Thyroid gland (tissue), 4 donors: ENCODE data around the gene MAP2K4. TPM values are rescaled to one million over a fixed set of nuclear protein-coding genes. Genes with fewer than 3 reads are reported as not detected.

Experiments
- DNase-seq, 2 donors: peaks; one replicate each; pipeline ENCODE4 v3.0.0-alpha.2; 2019
- H3K27ac ChIP-seq, 3 donors: fragments of 200-600 bp; sonication (generic); 1 replicate in 2 of 3; 2 replicates in 1 of 3; pipeline ENCODE4 v1.5.1; 2016 to 2019; ENCODE audit warnings: mild to moderate bottlenecking in 1 of 3, moderate library complexity in 1 of 3
- H3K27me3 ChIP-seq: fragments of 200-600 bp; sonication (generic); one replicate; pipeline ENCODE4 v1.5.1; 2019
- H3K36me3 ChIP-seq, 2 donors: fragments of 200-600 bp; sonication (generic); one replicate each; pipeline ENCODE4 v1.5.1; 2016 to 2019
- H3K4me1 ChIP-seq, 2 donors: fragments of 200-600 bp; sonication (generic); one replicate each; pipeline ENCODE4 v1.5.1; 2017 to 2019
- H3K4me3 ChIP-seq, 3 donors: fragments of 200-600 bp; sonication (generic); replicated peaks in 1 of 3; 1 replicate in 2 of 3; 2 replicates in 1 of 3; pipeline ENCODE4 v1.5.1; 2016; ENCODE audit warnings: mild to moderate bottlenecking in 1 of 3
- H3K9me3 ChIP-seq: fragments of 200-600 bp; sonication (generic); one replicate; pipeline ENCODE4 v1.5.1; 2017
- CTCF ChIP-seq, 6 experiments: fragments of 200-600 bp in 3 of 6; fragments of 450-650 bp in 3 of 6; sonication (generic) in 3 of 6; IDR thresholded peaks; one replicate each; pipeline ENCODE4 v1.5.1; 2016 to 2019; ENCODE audit warnings: antibody characterized with exemption in 6 of 6, mild to moderate bottlenecking in 2 of 6, inconsistent platforms in 1 of 6, moderate library complexity in 1 of 6
- POLR2A ChIP-seq, 2 donors: fragments of 450-650 bp; IDR thresholded peaks; one replicate each; pipeline ENCODE4 v1.6.1; 2017; ENCODE audit warnings: antibody characterized with exemption in 2 of 2, mild to moderate bottlenecking in 2 of 2, moderate library complexity in 1 of 2
- WGBS, 2 donors: methylation state at CpG; one replicate each; pipeline ENCODE4 v1.1.5; 2017; 5-methylcytosine and 5-hydroxymethylcytosine counted together
- intact Hi-C: fragments of 100-400 bp; cut with DNase I; formaldehyde crosslinking; loops from one replicate; pipeline ENCODE4 v1.15.1; 2023
- total RNA-seq, 4 donors: library from RNA; depleted of rRNA; stranded (reverse); fragments of >200 nt; gene quantifications; one replicate each; pipeline ENCODE4 v1.2.3, GENCODE V29; 2016

The MAP2K4 gene
- total RNA-seq, 4 donors from 2014 or later: 41.6 to 53.2 (median 47.8) TPM

GRCh38 chr17:12067485-12067884 is 46.8 kb downstream of the MAP2K4 start:
- TF ChIP-seq POLR2A (IDR thresholded peaks at IDR 0.05) (no peak), CTCF (IDR thresholded peaks at IDR 0.05) (no peak)
- Histone ChIP-seq H3K27ac (no peak overlapping the region), H3K27me3 (no peaks in the 10 kb centered on the region), H3K9me3 (no peaks in the 10 kb centered on the region), H3K4me1 (no peaks in the 10 kb centered on the region), H3K36me3 (no peaks in the 10 kb centered on the region), H3K4me3 (no peak overlapping the region)
- intact Hi-C loops: no loop called here
- DNase-seq: no peak
- WGBS, 2 donors: 90 to 94% methylated on average over 2 of the region's 2 CpGs

- Histone ChIP-seq H3K27me3 (no peaks in the 10 kb centered on the region), H3K27ac (no peak overlapping the region), H3K4me1 (no peaks in the 10 kb centered on the region), H3K4me3 (no peak overlapping the region), H3K9me3 (no peaks in the 10 kb centered on the region), H3K36me3 (no peaks in the 10 kb centered on the region)
- TF ChIP-seq CTCF (IDR thresholded peaks at IDR 0.05) (no peak), POLR2A (IDR thresholded peaks at IDR 0.05) (no peak)
- intact Hi-C loops: no loop called here
- no peak for DNase-seq
Measured at GRCh38 chr17:12068946-12069345, 48.3 kb downstream of the MAP2K4 start.

- H3K27ac ChIP-seq: no peak overlapping the region
- TF ChIP-seq POLR2A (IDR thresholded peaks at IDR 0.05): no peak
- no peak for TF ChIP-seq CTCF (IDR thresholded peaks at IDR 0.05)
Measured at GRCh38 chr17:12070561-12070960, 49.9 kb downstream of the MAP2K4 start.

GRCh38 chr17:12074346-12074745 is 53.7 kb downstream of the MAP2K4 start:
- no peaks in the 10 kb centered on the region for H3K4me1 ChIP-seq
- H3K27me3 ChIP-seq: no peaks in the 10 kb centered on the region
- intact Hi-C loops: no loop called here
- no peak for DNase-seq
- no peak for TF ChIP-seq POLR2A (IDR thresholded peaks at IDR 0.05)
- no peak for TF ChIP-seq CTCF (IDR thresholded peaks at IDR 0.05)
- no peak overlapping the region for H3K27ac ChIP-seq
- no peak overlapping the region for H3K4me3 ChIP-seq
- no peaks in the 10 kb centered on the region for H3K9me3 ChIP-seq
- WGBS, 2 donors: 65 to 76% methylated on average over 3 of the region's 3 CpGs
- H3K36me3 ChIP-seq: no peaks in the 10 kb centered on the region

More at GRCh38 chr17:12070561-12070960, 49.9 kb downstream of the MAP2K4 start:
- no peaks in the 10 kb centered on the region for H3K9me3 ChIP-seq
- H3K4me1 ChIP-seq: no peaks in the 10 kb centered on the region
- DNase-seq: no peak
- H3K27me3 ChIP-seq: no peaks in the 10 kb centered on the region
- H3K4me3 ChIP-seq: no peak overlapping the region
- intact Hi-C loops: no loop called here
- H3K36me3 ChIP-seq: no peaks in the 10 kb centered on the region

GRCh38 chr17:12077773-12078172 is 57.1 kb downstream of the MAP2K4 start:
- H3K4me1 ChIP-seq: no peaks in the 10 kb centered on the region
- no peaks in the 10 kb centered on the region for H3K9me3 ChIP-seq
- no peak overlapping the region for H3K4me3 ChIP-seq
- TF ChIP-seq POLR2A (IDR thresholded peaks at IDR 0.05) (no peak), CTCF (IDR thresholded peaks at IDR 0.05) (no peak)
- 89 to 100% methylated on average over 2 of the region's 2 CpGs for WGBS, 2 donors
- H3K27ac ChIP-seq: no peak overlapping the region
- H3K27me3 ChIP-seq: no peaks in the 10 kb centered on the region
- DNase-seq: no peak
- intact Hi-C loops: no loop called here
- peaks cover 0 to 6% of the 10 kb centered on the region in 2 donors for H3K36me3 ChIP-seq
